GM19043 (cell line): Measurements from ENCODE around the gene TMIGD2.
A peak's percentile ranks its signal among the peaks of the same experiment; 100 is the strongest.
"Not testable (repeated sequence)": the region's sequence is repeated elsewhere in the genome, so short reads cannot be mapped to it uniquely, and the experiment has no call there.

Experiments
- ATAC-seq: cut with Tn5 transposase; IDR thresholded peaks from one replicate; pipeline ENCODE4 v1.9.1; 2021; ENCODE audit warnings: low read depth; ENCODE audit not compliant: unreplicated experiment

Gene TMIGD2

GRCh38 chr19:4268816-4269430 is 33.3 kb downstream of the TMIGD2 start:
- no peak for ATAC-seq

GRCh38 chr19:4267901-4268815 is 34.0 kb downstream of the TMIGD2 start:
- no peak for ATAC-seq

- no peak for ATAC-seq
Measured at GRCh38 chr19:4267101-4267900, 34.9 kb downstream of the TMIGD2 start.

GRCh38 chr19:4266253-4267000 is 35.8 kb downstream of the TMIGD2 start:
- no peak for ATAC-seq

GRCh38 chr19:4264812-4265211 is 37.4 kb downstream of the TMIGD2 start:
- no peak for ATAC-seq

GRCh38 chr19:4260613-4261191 is 41.5 kb downstream of the TMIGD2 start:
- ATAC-seq, result no peak

- ATAC-seq, result no peak
Measured at GRCh38 chr19:4258181-4258580, 44.0 kb downstream of the TMIGD2 start.

- no peak for ATAC-seq
Measured at GRCh38 chr19:4257025-4257424, 45.2 kb downstream of the TMIGD2 start.

GRCh38 chr19:4256563-4256962 is 45.6 kb downstream of the TMIGD2 start:
- no peak for ATAC-seq

- ATAC-seq, result peak; percentile 74
Measured at GRCh38 chr19:4246767-4247593, 55.2 kb downstream of the TMIGD2 start, which contains the start of gene YJU2. YJU2 (plus strand) TSS chr19:4247080; CDS start chr19:4247147, 67 bp downstream.

GRCh38 chr19:4245938-4246337 is 56.3 kb downstream of the TMIGD2 start:
- not testable (repeated sequence) for ATAC-seq
